Measurements from ENCODE around the gene C14orf180.

- TF ChIP-seq GATA2 (IDR thresholded peaks at IDR 0.05; ENCODE audit: low read depth, low read length), result no peak
- TF ChIP-seq GATA3 (IDR thresholded peaks at IDR 0.05; ENCODE audit: low read depth, low read length), result no peak
These were observed 8.1 kb downstream of the C14orf180 start for GRCh38 chr14:104587641-104588040.

Measured in SH-SY5Y (cell line).